HS-5 (cell line): ENCODE measurements around the gene HLA-F.

Source experiments
- DNase-seq: peaks from one replicate; pipeline ENCODE4 v3.0.0-alpha.2; 2012; ENCODE audit warnings: low read depth

Gene HLA-F

DNA sequence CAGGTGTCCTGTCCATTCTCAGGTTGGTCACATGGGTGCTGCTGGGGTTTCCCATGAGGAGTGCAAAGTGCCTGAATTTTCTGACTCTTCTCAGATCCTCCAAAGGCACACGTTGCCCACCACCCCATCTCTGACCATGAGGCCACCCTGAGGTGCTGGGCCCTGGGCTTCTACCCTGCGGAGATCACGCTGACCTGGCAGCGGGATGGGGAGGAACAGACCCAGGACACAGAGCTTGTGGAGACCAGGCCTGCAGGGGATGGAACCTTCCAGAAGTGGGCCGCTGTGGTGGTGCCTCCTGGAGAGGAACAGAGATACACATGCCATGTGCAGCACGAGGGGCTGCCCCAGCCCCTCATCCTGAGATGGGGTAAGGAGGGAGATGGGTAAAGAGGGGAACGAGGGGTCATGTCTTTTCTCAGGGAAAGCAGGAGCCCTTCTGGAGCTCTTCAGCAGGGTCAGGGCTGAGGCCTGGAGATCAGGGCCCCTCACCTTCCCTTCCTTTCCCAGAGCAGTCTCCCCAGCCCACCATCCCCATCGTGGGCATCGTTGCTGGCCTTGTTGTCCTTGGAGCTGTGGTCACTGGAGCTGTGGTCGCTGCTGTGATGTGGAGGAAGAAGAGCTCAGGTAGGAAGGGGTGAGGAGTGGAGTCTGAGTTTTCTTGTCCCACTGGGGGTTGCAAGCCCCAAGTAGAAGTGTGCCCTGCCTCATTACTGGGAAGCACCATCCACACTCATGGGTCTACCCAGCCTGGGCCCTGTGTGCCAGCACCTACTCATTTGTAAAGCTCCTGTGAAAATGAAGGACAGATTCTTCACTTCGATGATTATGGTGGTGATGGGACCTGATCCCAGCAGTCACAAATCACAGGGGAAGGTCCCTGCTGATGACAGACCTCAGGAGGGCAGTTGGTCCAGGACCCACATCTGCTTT lies 2.0 kb downstream of the HLA-F start:
- no peak for DNase-seq

GRCh38 chr6:29726001-29726400 lies 2.8 kb downstream of the HLA-F start:
- no peak for DNase-seq

DNA sequence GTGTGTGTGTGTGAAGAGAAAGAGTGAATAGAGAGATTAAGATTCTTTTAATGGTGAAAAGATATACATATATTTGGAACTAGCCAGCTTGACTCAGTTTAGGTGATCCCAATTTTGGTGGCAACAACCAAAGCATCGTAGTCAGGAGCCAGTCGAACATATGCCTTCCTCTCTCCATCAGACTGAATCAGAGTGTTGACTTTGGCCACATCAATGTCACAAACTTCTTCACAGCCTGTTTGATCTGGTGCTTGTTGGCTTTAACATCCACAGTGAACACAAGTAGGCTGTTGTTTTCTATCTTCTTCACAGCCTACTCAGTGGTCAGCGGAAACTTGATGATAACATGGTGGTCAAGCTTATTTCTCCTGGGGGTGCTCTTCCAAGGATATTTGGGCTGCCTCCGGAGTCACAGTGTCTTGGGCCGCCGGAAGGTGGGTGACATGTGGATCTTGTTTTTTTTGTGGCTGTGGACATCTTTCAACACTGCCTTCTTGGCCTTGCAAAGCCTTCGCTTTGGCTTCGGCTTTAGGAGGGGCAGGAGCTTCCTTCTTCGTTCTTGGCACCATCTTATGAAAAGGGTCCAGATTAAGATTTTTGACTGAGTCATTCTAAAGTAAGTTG lies 3.4 kb downstream of the HLA-F start:
- DNase-seq: no peak

DNA sequence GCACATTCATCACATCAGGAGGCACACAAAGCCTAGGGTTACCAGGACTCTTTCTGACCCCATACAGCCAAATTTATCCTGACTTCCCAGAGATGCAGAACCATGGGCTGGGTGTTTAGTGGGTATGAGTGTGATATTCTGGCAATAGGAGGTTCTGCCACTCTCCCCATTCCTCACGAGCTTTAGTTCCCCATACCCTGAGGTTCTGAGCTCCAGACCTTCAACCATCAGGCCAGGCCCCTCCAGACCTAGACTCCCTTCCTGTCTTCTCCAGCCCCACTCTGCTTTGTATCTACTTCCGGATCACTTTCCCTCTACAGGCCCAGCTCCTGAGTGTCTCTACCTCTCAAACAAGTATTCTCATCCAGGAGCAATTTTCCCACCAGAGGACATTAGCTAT lies 4.4 kb downstream of the HLA-F start:
- DNase-seq: no peak

DNA sequence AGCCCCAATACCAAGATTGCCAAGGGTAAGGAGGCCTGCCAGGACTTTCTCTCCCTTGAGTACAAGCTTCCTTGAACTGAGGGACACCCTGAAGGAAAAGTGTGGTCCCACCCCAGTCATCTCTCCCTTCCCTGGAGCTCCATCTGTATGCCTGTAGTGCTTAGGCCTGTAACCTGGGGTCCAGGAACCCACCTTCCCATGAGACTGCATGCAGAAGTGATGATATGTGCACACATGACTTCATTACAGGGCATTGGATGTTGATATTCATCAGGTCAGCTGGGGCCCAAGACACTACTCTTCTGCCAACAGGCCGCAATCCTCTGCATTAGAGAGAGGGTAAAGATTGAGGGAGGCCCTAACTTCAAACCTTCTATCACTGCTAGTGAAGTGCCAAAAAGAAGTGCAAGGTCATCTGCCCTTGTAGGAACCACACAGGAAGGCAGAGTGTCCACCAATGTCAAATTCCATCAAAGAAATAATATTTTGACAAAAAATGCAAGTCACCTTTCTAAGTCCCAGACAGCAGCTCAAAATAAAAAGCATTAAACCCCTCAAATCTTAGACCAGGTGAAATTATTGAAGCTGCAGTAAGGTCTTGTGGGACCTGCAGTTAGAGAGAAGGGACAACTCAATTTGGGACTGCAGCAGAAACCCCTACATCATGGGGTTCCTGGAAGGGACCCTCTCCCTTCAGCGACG lies 5.1 kb downstream of the HLA-F start:
- DNase-seq: no peak

DNA sequence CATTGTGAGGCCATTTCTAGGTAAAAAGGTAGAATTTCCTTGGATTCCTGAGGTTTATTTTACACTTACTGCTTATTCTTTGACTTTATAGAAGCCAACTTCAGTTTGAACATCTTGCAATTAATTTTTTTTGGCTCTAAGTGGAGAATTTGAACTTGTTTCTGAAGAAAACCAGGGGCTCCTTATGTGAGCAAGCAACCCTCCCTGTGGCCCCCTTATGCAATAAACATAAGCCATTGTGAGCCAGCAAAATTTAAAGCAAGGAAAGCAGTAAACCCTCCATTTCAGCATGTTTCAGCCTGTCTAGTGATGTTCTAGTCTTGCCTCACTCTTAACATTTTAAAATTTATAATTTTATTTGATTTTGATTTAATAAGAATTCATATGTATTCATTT lies 5.6 kb downstream of the HLA-F start:
- DNase-seq: no peak

DNA sequence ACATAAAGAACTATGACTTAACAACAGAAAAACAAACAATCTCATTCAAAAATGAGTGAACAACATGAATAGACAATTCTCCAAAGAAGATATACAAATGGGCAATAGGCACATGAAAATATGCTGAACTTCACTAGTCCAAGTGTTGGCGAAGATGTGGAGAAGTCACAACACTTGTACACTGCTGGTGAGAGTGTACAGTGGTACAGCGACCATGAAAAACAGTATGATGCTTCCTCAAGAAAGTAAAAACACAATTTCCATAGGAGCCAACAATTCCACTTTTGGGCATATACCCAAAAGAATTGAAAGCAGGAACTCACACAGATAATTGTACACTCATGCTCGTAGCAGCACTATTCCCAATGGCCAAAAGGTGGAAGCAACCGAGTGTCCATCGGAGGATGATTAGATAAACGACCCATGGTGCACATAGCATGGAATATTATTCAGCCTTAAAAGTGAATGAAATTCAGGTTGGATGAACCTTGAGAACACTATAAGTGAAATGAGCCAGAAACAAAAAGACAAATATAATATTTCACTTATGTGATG lies 6.6 kb downstream of the HLA-F start:
- DNase-seq: no peak

GRCh38 chr6:29730575-29731126 lies 7.4 kb downstream of the HLA-F start:
- no peak for DNase-seq

DNA sequence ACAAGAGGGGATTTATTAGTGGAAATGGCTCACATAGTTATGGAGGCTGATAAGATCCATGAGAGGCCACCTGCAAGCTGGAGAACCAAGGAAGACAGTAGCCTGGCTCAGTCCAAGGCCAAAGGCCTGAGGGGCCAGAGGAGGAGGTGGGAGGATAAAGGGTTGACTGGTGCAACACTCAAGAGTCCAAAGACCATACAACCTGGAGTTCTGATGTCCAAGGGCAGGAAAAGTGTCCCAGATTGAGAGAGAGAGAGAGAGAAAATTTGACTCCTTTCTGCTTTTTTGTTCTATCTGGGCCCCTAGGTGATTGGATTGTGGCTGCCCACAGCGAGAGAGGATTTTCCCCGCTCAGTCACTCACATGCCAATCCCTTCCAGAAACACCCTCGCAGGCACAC lies 8.0 kb downstream of the HLA-F start:
- DNase-seq: no peak

DNA sequence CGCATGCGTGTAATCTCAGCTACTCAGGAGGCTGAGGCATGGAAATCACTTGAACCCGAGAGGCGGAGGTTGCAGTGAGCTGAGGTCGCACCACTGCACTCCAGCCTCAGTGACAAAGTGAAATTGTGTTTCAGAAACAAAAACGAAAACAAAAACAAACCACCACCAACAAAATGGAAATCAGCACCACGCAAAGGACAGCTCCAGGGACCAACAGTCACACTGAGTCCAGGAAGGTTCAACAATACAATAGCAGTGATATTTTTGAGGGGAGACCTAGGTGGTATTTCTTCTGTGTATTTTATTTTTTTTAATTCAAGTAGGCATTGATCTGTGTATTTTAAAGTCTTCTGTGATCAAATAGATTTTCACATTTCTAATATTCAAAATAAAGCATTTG lies 9.8 kb downstream of the HLA-F start:
- no peak for DNase-seq

DNA sequence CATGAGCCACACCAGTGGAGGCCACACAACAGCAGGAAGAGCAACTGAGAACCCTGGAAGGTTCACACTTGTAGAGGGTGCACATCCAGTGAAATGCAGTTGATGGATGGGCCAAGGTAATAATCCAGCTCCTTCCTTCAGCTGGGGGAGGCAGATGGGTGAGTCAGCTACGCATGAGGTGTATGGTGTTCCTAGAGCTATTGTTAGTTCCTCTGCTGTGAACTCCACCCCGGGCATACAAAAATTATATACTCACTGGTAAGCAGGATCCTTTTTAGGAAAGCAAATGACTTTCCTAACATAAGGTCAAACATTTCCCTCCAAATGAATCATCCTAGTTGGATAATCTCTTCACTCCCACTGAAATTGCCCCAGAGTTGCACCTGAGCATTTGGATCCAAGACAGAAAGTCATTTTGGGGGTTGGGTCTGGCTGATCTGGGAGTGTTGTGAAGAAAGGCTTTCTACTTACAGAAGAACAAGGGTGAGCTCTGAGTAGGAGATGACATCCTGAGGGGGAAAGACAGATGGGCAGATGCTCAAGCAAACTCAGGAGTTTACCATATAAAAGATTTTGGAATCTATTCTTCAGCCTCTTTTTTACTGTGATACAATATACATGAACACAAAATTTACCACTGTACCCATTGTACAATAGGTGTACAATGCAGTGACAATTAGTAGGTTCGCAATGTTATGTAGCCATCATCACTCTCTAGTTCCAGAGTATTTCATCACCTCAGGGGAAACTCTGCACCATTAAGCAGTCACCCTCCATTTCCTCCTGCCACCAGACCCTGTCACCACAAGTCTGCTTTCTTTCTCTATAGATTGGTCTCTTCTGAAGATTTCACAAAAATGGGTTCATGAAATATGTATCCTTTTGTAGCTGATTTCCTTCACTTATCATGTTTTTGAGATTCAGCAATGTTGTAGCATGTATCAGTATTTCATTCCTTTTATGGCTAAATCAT lies 11.1 kb downstream of the HLA-F start:
- no peak for DNase-seq

GRCh38 chr6:29736563-29736962 lies 13.3 kb downstream of the HLA-F start:
- no peak for DNase-seq

DNA sequence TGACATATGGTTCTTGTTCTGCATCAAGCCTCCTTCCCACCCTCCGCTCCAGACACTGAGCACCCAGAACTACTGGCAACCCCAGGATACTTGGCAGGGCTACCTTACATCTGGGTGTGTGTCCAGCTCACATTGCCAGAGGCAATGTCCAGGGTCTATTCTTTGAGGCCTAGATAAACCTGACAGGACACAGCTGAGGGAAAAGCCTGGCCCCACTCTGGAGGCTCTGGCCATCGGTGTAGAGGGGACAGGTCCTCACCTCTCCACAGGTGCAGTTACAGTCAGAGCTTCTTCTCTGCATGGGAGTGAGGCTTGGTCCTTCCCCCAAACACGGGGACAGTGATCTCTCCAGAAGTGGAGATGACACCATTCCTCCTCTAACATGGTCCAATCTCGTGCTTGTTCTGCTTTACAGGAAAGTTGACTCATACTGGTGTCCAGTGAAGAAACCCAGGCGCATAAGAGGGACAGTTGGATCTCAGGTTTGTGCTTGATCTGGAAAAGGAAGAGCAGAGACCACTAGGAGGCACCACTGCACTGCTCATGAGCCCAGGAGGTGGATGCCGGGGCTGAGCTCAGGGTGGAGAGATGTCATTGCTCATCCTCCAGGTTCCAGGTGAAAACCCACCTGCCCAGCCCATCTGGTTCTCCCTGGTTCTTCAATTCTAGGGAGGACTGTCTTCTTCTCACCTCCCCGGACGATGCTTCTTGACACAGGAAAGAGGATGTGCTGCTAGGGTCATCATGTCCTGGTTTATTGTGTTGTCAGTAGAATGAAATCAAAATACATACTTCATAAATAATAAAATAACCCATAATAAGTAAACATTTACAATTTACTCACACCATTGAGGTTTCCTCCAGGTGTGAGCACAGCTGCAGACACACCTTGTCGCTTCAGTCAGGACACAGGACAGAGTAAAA lies 14.7 kb downstream of the HLA-F start:
- no peak for DNase-seq

DNA sequence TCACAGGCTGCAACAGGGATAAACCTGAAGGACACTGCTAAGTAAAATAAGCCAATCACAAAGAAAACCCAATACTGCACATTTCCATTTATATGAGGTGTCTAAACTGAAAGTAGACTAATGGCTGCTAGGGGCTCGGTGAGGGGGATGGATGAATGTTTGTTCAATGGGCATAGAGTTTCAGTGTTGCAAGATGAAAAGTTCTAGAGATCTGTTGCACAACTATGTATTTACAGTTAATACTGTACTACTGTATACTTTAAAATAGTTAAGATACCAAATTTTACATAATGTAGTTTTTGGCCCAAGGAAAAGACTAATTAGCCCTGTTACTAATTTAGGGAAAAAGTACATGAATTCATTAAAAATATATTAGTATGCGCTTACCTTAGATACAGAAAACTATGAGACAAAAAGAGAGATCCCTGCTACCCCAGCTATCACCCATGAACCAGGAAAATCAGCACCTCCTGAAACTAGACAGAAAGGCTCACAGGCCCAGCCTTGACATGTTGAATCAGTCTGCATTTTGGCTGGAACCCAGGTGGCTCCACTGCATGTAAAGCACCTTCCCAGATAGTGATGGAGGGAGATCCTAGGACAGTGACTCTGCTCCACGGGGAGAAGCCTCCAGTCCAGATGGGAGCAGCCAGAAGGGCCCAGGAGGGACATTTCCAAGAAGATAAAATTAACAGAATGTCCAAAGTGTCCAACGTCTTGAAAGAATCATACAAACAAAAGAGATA lies 16.1 kb downstream of the HLA-F start:
- no peak for DNase-seq

GRCh38 chr6:29739882-29740261 lies 16.6 kb downstream of the HLA-F start:
- no peak for DNase-seq

DNA sequence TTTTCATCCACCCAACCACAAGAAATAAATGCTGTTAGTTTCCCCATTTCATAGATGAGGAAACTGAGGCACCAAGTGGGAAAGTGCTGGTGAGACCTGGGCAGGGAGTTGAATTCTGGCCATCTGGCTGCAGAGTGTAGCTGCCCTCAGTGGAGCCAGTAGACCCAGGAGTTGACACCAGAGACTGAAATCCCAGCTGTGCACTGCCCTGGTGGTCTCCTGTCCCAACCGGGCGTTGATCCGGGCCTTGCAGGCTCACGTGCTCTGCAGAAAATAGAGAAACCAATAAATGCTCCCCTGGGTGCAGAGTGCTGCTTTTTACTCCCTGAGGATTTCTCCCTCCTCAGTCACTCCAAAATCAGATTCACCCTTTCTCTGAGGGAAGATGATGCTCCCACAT lies 18.4 kb downstream of the HLA-F start:
- no peak for DNase-seq

DNA sequence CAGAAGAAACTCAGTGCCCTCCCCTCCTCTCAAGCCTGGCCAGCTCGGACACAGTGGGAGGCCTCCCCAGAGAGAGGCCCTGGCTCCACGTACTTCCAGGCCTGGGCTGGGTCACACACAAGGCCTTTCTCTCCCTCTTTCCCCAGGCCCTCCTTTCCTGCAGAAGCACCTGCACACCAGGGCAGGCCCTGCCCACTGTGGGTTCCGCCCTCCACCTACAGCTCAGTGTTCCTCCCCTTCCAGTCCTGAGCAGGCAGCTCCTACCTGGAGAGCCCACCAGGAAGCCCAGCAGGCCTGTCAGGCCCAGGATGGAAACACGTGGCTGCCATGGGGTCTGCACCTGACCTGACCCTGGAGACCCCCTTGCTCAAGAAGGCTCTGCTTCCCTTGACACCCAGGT lies 18.9 kb downstream of the HLA-F start:
- DNase-seq: no peak

GRCh38 chr6:29743025-29743424 lies 19.8 kb downstream of the HLA-F start:
- DNase-seq: no peak

DNA sequence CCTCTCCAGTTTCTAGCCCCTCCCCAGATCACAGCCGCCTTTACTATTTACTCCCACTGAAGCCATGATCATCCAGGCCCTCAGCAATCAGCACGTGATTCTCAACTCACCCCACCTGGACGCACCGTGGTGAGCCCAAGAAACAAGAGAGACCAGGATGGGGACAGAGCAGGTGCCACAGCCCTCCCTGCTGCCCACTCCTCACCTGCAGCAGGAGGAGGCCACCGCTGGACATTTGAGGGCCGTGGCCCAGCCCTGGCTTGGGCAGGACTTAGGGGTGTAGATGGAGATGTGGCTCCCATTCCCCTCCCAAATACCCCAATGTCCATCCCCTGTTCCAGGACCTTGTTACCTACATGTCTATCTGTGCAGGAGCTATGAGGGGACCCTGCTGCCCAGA lies 20.3 kb downstream of the HLA-F start:
- DNase-seq: no peak
